HG02571 (cell line): ENCODE results near the gene CAD.
"Not testable (repeated sequence)": the region's sequence is repeated elsewhere in the genome, so short reads cannot be mapped to it uniquely, and the experiment has no call there.

ENCODE experiments used
- ATAC-seq: cut with Tn5 transposase; IDR thresholded peaks from one replicate; pipeline ENCODE4 v1.9.1; 2021; ENCODE audit warnings: mild to moderate bottlenecking, moderate library complexity; ENCODE audit not compliant: unreplicated experiment

Gene CAD

GRCh38 chr2:27198068-27198467, 19.1 kb upstream of the CAD start:
- ATAC-seq = not testable (repeated sequence)

DNA sequence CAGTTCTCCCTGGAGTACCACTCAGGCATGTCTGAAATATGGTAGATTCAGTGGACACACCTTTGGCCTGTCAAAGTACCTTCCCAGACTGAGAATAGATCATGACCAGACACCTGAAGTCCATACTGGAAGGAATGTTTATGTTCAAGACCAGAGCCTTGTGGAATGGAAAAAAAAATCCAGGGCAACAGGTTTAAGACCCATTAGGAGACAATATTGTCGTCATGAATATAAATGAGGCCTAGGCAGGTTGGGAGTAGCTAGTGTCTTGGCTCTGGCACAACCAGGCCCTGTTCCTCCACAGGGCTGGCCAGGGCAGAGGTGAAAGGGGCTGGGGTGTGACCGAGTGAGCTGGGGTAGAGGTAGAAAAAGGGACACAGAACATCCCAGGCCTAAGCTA, 18.5 kb upstream of the CAD start:
- no peak for ATAC-seq

DNA sequence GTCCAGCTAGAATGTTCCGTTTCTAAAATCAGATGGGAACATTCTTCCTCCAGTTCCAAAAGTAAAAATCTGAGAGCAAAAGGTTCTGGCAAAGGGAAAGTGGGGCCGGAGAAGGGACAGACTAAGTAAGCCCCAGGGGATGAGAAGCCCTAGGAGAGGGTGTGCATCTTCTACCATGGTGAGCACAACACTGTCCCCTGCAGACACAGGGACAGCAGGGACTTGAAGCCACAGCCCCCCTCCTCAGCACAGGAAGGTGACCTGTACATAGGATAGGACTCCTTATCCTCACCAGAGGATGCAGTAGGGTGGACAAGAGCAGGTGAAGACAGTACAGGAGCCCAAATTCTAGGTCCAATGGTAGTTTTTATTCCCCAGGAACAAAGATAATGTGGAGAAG, 17.9 kb upstream of the CAD start:
- ATAC-seq = no peak

DNA sequence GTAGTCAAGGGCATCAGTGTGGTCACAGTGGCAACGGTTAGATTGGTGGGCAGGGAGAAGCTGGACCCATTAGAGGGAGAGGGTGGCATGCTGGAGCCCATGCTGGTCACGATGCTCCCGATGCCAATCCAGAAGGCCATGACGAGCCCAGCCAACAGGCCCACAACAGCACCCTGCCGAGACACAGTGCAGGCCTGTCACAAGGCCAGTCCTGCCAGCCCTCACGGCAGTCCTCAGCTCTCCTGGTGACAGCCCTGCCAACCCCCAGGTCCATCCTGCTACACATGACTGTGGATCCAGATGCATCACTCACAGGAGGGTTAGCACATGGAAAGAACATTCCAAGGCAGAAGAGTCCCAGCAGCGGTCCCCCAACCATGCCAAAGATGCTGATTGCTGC, 15.5 kb upstream of the CAD start:
- no peak for ATAC-seq

DNA sequence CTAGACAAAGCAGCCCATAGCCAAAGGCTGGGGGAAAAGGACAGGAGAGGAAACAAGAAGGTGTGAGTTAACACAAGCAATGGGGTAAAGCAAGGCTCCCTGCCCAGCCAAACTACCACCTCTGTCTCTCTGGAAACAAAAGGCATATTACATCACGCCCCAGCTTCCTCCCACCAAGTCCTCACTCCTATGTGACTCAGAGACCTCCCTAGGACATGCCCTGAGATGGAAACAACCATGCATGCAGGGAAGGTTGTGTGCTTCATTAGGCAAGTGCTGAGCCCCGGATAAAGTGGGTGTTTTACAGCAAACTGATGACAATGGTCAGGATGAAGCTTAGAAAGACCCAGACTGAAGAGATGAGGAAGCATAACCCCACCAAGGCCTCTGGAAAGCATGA, 14.3 kb upstream of the CAD start:
- ATAC-seq = no peak

DNA sequence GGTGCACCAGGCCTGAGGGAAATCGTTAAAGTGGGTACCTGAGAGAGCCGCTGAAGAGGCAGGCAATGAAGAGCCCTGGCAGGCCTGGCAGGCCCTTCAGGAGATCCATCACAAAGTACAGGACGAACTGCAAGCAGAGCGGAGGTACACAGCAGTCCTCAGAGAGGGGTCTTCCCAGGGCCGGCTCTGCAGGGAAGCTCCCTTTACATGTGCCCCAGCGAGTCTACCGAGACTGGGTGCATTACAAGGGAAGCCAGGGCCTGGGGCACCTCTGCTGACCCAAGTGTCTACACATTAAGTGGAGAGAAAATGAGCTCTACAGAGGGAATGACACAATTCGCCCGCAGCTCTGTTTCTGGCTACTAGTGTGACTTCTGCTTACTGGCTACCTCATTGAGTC, 13.4 kb upstream of the CAD start:
- ATAC-seq = no peak

- no peak for ATAC-seq
These were observed 12.6 kb upstream of the CAD start for GRCh38 chr2:27204566-27204965.

- ATAC-seq = no peak
These were observed 12.0 kb upstream of the CAD start for GRCh38 chr2:27205206-27205605.

DNA sequence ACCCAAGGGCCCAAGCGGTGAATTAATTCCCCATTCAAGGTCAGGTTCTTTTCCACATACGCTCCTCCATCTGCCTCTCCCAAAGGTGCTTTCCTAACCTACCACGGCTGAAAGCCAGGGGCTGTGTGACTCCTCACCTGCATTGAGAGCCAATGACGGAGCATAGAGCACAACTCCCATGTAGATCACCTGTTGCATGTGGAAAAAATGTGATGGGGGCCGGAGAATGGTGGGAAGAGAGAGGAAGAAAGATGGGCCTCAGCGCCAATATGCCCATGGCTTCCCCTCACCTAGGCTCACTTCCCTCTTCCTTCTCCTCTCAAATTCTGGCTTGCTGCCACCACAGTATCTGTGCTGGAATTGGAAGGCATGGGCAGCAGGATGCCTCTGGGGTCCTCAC, 10.8 kb upstream of the CAD start:
- no peak for ATAC-seq

- ATAC-seq = no peak
These were observed 8.6 kb upstream of the CAD start for GRCh38 chr2:27208486-27209050.

GRCh38 chr2:27209621-27210401, 7.4 kb upstream of the CAD start:
- no peak for ATAC-seq

GRCh38 chr2:27211241-27211942, 5.8 kb upstream of the CAD start:
- peak; percentile 1 for ATAC-seq

DNA sequence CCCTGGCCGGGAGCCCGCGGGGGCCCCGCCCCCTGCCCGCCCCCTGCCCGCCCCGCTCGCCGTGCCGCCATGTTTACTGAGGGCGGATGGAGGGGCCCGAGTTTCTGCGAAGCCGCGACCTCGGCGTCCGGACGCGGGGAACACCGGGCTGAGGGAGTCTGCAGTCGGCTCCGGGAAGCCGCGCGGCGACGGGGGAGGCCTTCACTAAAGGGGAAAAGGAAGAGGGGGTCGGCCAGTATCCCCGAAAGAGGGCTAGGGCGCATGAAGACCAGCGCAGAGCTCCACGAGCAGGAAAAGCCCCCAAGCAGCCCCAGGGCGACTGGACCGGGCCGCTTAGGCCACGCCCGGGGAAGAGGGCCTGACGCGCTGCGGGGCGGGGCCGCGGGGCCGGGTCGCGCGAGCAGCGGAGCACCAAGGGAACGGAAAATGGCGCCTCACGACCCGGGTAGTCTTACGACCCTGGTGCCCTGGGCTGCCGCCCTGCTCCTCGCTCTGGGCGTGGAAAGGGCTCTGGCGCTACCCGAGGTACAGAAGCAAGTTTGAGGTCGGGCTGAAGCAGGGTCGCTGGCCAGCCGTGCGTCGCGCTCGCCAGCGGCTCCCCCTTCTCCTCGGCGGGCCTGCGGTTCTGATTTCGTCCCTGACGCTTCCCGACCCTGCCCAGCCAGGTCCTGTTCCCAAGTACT, 5.1 kb upstream of the CAD start, which contains the start of the genes ATRAID and SLC5A6:
Gene ATRAID, plus strand, starts transcription at position 99 of the 683 bp plus-strand sequence. Its CDS starts 328 bp downstream, at position 427.
Gene SLC5A6, minus strand, starts transcription at position 326 of the 683 bp plus-strand sequence. CDS start 4,618 bp downstream, outside the sequence.
- peak; percentile 76 for ATAC-seq

- no peak for ATAC-seq
These were observed 4.3 kb upstream of the CAD start for GRCh38 chr2:27212626-27213471.

DNA sequence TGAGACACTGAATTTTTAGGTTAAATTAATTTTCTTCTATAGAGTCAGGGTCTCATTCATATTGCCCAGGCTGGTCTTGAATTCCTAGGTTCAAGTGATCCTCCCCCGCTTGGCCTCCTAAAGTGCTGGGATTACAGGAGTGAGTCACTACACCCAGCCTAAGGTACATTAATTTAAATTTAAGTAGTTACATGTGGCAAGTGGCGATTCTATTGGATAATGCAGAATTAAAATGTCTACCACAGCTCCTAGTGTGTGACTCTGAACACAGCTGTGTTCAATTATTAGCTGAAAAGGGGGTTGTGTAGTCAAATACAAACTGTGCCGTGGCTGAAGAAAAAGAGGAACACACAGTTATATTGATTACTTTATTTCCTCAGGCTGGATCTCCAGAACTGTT, 2.2 kb upstream of the CAD start:
- no peak for ATAC-seq

GRCh38 chr2:27216416-27217137, 592 bp upstream of the CAD start:
- ATAC-seq = no peak

DNA sequence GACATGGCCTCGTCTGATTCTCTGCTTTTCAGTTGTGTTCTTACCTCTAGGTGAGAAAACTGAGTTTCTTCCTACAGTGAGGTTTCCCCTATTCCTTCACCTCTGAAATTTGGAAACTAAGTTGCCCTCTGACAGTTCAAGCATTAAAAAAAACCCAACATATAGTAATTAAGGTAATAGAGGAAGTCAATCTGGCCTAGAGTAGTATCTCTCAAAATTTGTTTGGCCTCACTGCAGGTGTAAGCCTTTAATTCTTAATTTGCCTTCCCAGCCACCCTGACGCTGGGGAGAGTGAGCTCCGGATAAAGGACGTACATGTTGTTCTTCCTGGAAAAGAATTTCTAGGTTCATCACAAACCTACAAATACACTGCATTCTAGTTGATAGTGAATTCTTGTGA, 1.4 kb downstream of the CAD start:
- no peak for ATAC-seq

DNA sequence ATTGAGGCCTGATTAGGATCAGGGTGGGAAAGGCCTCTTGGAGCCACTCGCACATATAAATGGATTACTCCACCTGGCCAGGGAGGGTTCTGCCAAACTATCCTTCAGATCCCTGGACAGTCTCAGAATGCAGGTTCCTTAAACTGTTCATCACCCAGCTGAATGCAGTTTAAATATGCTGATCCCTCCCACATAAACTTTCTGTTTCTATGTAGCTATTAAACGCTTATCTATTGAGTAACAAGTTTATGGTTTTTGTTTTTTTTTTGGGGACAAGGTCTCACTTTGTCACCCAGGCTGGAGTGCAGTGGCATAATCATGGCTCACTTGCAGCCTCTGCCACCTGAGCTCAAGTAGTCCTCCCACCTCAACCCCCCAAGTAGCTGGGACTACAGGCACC, 1.9 kb downstream of the CAD start:
- no peak for ATAC-seq

DNA sequence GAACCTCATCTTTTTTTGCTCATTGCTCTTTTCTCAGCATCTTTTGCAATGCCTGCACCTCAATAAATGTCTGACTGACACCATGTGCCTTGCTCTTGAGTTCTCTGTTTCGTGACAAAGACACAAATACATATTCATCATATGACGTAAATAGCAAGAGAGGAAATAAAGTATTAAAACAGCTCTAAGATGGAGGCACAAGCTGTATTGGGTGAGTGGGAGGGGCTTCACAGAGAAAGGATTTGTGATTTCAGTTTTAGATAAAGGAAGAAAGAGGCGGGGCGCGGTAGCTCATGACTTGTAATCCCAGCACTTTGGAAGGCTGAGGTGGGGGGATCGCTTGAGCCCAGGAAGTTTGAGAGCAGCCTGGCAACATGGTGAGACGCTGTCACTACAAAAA, 2.9 kb downstream of the CAD start:
- no peak for ATAC-seq

GRCh38 chr2:27221166-27221565, 4.0 kb downstream of the CAD start:
- ATAC-seq = no peak
